ENCODE measurements around the gene SSX4. TPM values are rescaled to one million over a fixed set of nuclear protein-coding genes. Genes with fewer than 3 reads are reported as not detected.
"Not testable (repeated sequence)": the region's sequence is repeated elsewhere in the genome, so short reads cannot be mapped to it uniquely, and the experiment has no call there.

The SSX4 gene, protein sequence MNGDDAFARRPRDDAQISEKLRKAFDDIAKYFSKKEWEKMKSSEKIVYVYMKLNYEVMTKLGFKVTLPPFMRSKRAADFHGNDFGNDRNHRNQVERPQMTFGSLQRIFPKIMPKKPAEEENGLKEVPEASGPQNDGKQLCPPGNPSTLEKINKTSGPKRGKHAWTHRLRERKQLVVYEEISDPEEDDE
- not detected for total RNA-seq

DNA sequence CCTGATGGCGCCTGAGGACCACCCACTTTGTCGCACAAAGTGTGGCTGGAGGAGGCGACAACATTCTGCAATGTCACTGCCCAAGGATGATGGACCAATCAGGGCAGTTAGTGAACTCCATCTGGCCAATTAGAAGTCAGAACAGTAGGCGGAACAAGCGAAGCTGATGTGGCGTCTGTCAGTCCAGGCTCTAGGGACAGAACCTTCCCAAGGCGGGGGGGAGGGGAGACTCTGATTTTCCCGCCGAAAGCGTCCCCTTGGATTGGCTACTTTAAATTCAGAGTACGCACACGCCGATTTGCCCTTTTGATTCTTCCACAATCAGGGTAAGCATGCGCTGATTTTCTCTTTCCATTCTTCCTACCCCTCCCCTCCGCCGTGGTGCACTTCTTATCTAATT is at the start of gene SSX4:
TSS of gene SSX4 (plus strand) at position 301 of the 400 bp plus-strand sequence. CDS start 515 bp downstream, outside the sequence.
- H3K36me3 ChIP-seq; H3K4me1 ChIP-seq; H3K4me3 ChIP-seq; DNase-seq (ENCODE audit: low spot score); H3K9me3 ChIP-seq; H3K27me3 ChIP-seq; H3K27ac ChIP-seq: not testable (repeated sequence)

DNA sequence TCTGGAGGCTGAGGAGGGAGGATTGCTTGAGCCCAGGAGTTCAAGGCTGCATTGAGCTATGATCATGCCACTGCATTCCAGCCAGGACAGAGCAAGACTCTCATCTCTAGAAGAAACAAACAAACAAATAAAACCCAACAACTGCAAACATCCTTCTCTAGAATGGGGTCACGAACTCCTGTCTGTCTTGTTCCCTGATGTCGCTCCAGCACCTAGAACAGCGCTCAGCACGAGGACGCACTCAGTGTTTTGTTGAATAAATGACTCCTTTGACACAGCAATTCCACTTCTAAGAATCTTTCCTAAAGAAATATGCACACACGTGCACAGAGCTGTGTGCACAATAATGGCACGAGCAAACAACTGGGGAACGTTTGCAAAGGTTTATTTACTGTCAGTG is 37.3 kb upstream of the SSX4 start:
- H3K27ac ChIP-seq; H3K4me3 ChIP-seq; H3K36me3 ChIP-seq; H3K4me1 ChIP-seq; H3K9me3 ChIP-seq; DNase-seq (ENCODE audit: low spot score); H3K27me3 ChIP-seq: not testable (repeated sequence)

- not testable (repeated sequence) for H3K27me3 ChIP-seq; H3K9me3 ChIP-seq; H3K36me3 ChIP-seq; H3K27ac ChIP-seq; H3K4me3 ChIP-seq; DNase-seq (ENCODE audit: low spot score); H3K4me1 ChIP-seq
These were observed 26.8 kb upstream of the SSX4 start, which contains the start of gene SSX3 for GRCh38 chrX:48356315-48357094. Gene SSX3 (minus strand): TSS chrX:48356703. CDS start chrX:48355249, 1,454 bp downstream.

DNA sequence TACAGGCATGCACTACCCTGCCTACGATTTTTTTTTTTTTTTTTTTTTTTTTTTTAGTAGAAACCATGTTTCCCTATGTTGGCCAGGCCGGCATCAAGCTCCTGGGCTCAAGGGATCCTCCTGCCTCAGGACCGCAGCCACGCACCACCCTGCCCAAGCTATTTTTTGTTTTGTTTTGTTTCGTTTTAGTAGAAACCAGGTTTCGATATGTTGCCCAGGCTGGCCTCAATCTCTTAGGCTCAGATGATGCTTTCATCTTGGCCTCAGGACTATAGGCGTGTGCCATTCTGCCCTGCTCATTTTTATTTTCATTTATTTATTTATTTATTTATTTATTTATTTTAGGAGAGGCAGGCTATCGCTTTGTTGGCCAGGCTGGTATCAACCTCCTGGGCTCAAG is 25.7 kb upstream of the SSX4 start:
- Histone ChIP-seq H3K36me3 (no peaks in the 10 kb centered on the region), H3K4me1 (no peaks in the 10 kb centered on the region), H3K27ac (no peak overlapping the region), H3K9me3 (no peaks in the 10 kb centered on the region), H3K4me3 (no peak overlapping the region), H3K27me3 (no peaks in the 10 kb centered on the region)
- TF ChIP-seq, protein P1, sequence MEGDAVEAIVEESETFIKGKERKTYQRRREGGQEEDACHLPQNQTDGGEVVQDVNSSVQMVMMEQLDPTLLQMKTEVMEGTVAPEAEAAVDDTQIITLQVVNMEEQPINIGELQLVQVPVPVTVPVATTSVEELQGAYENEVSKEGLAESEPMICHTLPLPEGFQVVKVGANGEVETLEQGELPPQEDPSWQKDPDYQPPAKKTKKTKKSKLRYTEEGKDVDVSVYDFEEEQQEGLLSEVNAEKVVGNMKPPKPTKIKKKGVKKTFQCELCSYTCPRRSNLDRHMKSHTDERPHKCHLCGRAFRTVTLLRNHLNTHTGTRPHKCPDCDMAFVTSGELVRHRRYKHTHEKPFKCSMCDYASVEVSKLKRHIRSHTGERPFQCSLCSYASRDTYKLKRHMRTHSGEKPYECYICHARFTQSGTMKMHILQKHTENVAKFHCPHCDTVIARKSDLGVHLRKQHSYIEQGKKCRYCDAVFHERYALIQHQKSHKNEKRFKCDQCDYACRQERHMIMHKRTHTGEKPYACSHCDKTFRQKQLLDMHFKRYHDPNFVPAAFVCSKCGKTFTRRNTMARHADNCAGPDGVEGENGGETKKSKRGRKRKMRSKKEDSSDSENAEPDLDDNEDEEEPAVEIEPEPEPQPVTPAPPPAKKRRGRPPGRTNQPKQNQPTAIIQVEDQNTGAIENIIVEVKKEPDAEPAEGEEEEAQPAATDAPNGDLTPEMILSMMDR (IDR thresholded peaks at IDR 0.05): no peak
- no peak for DNase-seq (ENCODE audit: low spot score)

GRCh38 chrX:48359281-48359680 is 24.1 kb upstream of the SSX4 start:
- not testable (repeated sequence) for DNase-seq (ENCODE audit: low spot score); H3K36me3 ChIP-seq; H3K4me1 ChIP-seq; H3K27me3 ChIP-seq; H3K27ac ChIP-seq; H3K4me3 ChIP-seq; H3K9me3 ChIP-seq

DNA sequence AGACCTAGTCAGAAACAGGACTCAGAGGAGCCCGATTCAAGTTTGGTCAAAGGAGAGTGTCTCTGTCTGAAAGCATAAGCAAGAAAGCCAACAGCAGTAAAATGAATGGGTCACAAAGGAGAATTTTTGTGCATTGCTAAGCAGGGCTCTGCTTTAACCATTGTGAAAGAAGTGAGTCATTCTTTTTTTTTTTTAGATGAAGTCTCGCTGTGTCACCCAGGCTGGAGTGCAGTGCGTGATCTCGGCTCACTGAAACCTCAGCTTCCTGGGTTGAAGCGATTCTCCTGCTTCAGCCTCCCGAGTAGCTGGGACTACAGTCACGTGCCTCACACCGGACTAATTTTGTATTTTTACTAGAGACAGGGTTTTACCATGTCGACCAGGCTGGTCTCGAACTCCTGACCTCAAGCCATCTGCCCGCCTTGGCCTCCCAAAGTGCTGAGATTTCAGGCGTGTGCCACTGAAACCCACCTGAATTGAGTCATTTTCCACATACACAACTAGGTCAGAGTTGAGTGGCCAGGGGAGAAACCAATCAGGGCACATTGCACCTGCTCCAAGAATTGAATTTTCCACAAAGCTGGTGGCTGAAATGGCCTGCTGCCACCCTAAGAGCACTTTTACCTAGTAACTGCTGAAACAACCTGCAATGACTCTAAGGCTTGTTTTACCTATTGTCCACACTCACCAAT is 15.5 kb upstream of the SSX4 start:
- not testable (repeated sequence) for H3K9me3 ChIP-seq; DNase-seq (ENCODE audit: low spot score); H3K4me1 ChIP-seq; H3K4me3 ChIP-seq; H3K27ac ChIP-seq; H3K27me3 ChIP-seq; H3K36me3 ChIP-seq

- not testable (repeated sequence) for H3K36me3 ChIP-seq; DNase-seq (ENCODE audit: low spot score); H3K4me3 ChIP-seq; H3K4me1 ChIP-seq; H3K27ac ChIP-seq; H3K27me3 ChIP-seq; H3K9me3 ChIP-seq
These were observed 12.9 kb upstream of the SSX4 start for GRCh38 chrX:48370408-48370807.

- not testable (repeated sequence) for H3K9me3 ChIP-seq; H3K4me1 ChIP-seq; H3K36me3 ChIP-seq; H3K4me3 ChIP-seq; H3K27ac ChIP-seq; H3K27me3 ChIP-seq; DNase-seq (ENCODE audit: low spot score)
These were observed 13.6 kb downstream of the SSX4 start for GRCh38 chrX:48396931-48397330.

GRCh38 chrX:48397825-48398224 is 14.5 kb downstream of the SSX4 start:
- not testable (repeated sequence) for H3K9me3 ChIP-seq; H3K27ac ChIP-seq; H3K27me3 ChIP-seq; H3K36me3 ChIP-seq; H3K4me3 ChIP-seq; DNase-seq (ENCODE audit: low spot score); H3K4me1 ChIP-seq

DNA sequence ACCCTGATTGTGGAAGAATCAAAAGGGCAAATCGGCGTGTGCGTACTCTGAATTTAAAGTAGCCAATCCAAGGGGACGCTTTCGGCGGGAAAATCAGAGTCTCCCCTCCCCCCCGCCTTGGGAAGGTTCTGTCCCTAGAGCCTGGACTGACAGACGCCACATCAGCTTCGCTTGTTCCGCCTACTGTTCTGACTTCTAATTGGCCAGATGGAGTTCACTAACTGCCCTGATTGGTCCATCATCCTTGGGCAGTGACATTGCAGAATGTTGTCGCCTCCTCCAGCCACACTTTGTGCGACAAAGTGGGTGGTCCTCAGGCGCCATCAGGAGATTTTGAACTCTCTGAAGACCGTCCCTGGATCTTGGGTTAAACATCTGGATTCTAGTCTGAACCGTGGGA is 28.5 kb downstream of the SSX4 start, which contains the start of gene SSX4B:
TSS of gene SSX4B (minus strand) at position 101 of the 400 bp plus-strand sequence. CDS start 588 bp downstream, outside the sequence.
- DNase-seq (ENCODE audit: low spot score); H3K27me3 ChIP-seq; H3K27ac ChIP-seq; H3K4me1 ChIP-seq; H3K9me3 ChIP-seq; H3K4me3 ChIP-seq; H3K36me3 ChIP-seq: not testable (repeated sequence)

GRCh38 chrX:48427027-48427716 is 43.8 kb downstream of the SSX4 start:
- not testable (repeated sequence) for H3K36me3 ChIP-seq, H3K27ac ChIP-seq

GRCh38 chrX:48429606-48430005 is 46.3 kb downstream of the SSX4 start:
- H3K9me3 ChIP-seq; H3K27me3 ChIP-seq; H3K4me3 ChIP-seq; DNase-seq (ENCODE audit: low spot score); H3K27ac ChIP-seq; H3K36me3 ChIP-seq; H3K4me1 ChIP-seq: not testable (repeated sequence)

More at GRCh38 chrX:48427027-48427716, 43.8 kb downstream of the SSX4 start:
- DNase-seq (ENCODE audit: low spot score); H3K27me3 ChIP-seq; H3K4me1 ChIP-seq; H3K4me3 ChIP-seq; H3K9me3 ChIP-seq: not testable (repeated sequence)

GRCh38 chrX:48430166-48430565 is 46.8 kb downstream of the SSX4 start:
- H3K27me3 ChIP-seq; DNase-seq (ENCODE audit: low spot score); H3K27ac ChIP-seq; H3K36me3 ChIP-seq; H3K9me3 ChIP-seq; H3K4me1 ChIP-seq; H3K4me3 ChIP-seq: not testable (repeated sequence)
